ENCODE data around the gene PHKB. TPM values are rescaled to one million over a fixed set of nuclear protein-coding genes. Genes with fewer than 3 reads are reported as not detected.

The PHKB gene
- 58.2 and 80.8 TPM in 2 replicates for total RNA-seq

GRCh38 chr16:47460711-47461597 is at the start of gene PHKB, which contains the start of gene ITFG1:
Gene PHKB, plus strand, starts transcription at chr16:47461331. Its CDS starts 20 bp downstream, at chr16:47461351.
Gene ITFG1, minus strand, starts transcription at chr16:47461063. Its CDS starts 18 bp downstream, at chr16:47461045.

Other genes with a start within 250 kb of the PHKB start
- 46.6 and 62.4 TPM in 2 replicates for gene ITFG1, start 268 bp upstream of the PHKB start, total RNA-seq